ENCODE results near the gene IL2.

IL2 gene

DNA sequence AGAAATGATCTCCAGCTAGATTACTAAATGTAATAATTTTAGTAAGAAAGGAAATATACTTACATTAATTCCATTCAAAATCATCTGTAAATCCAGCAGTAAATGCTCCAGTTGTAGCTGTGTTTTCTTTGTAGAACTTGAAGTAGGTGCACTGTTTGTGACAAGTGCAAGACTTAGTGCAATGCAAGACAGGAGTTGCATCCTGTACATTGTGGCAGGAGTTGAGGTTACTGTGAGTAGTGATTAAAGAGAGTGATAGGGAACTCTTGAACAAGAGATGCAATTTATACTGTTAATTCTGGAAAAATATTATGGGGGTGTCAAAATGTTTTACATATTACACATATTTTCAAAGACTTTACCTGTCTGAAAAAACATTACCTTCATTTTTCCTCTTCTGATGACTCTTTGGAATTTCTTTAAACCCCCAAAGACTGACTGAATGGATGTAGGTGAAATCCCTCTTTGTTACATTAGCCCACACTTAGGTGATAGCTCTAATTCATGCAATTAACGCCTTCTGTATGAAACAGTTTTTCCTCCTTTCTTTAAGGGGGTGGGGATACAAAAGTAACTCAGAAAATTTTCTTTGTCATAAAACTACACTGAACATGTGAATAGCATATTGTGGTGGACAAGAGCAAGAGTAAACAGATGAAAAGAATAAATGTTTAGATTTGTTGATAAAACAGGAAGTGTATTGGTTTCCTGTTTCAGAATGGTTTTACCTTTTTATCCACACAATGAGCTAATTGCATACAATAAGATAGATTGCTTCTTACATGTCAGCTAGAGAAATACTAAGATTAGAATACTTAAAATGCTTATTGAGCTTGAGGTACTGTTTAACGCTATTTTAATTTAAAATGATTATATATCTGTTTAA lies at the start of gene IL2:
Gene IL2, minus strand, starts transcription at position 495 of the 886 bp plus-strand sequence. Its CDS starts 285 bp downstream, at position 210.
- no peak for DNase-seq

- DNase-seq, result no peak
Observed at GRCh38 chr4:122503214-122503613, 46.7 kb upstream of the IL2 start.

DNA sequence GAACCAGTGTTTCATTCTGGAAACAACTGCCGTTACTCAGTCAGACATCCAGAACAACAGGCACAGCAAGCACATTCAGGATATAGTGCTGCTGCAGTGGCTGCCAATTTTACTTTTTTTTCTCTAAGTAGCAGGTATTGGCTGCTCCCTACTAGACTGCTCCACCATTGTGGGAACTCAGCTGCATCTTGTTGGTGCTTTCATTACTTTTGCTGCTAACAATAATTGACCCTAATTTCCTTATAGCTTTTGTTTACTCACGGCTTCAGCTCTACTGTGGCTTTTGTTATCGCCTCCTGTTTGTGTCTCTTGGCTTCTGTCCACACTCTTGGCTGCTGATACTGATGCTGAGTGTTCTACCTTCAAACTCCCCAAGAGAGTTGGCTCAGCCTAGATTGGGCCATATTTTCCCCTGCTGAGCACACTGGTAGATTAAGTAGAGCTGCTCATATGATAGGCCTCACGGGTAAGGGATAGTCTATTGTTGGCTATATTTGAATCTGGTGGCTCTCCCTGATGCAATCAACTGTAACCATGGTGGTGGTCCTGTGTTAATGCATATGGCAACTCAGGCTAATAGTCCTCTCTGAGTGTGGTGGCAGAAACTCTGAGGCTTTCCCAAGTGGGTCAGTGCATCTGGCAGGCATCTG lies 44.5 kb upstream of the IL2 start:
- no peak for DNase-seq

DNA sequence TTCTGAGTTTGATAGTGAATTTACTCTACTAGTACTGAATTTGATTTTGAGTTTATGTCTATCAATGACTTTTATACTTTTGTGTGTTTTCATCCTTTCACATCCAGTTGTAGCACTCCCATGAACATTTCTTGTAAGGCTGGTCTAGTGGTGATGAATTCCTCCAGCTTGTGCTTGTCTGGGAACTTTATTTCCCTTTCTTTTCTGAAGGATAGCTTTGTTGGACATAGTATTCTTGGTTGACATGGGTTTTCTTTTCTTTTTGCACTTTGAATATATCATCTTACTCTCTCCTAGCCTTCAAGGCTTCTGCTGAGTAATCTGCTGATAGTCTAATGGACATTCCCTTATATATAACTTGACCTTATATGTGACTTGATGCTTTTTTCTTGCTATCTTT lies 32.5 kb upstream of the IL2 start:
- no peak for DNase-seq

DNA sequence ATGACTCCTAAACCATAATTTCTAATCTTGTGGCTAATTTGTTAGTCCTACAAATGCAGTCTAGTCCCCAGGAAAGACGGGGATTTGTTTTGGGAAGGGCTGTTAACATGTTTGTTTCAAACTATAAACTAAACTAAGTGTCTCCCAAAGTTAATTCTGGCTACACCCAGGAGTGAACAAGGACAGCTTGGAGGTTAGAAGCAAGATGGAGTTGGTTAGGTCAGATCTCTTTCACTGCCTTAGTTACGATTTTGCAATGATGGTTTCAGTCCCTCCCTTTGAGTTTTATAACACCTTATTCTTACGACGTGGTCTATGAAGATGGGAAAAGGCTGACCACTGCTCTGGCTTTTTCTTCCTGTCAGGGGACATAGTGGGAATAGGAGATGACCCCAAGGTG lies 27.0 kb upstream of the IL2 start:
- no peak for DNase-seq

DNA sequence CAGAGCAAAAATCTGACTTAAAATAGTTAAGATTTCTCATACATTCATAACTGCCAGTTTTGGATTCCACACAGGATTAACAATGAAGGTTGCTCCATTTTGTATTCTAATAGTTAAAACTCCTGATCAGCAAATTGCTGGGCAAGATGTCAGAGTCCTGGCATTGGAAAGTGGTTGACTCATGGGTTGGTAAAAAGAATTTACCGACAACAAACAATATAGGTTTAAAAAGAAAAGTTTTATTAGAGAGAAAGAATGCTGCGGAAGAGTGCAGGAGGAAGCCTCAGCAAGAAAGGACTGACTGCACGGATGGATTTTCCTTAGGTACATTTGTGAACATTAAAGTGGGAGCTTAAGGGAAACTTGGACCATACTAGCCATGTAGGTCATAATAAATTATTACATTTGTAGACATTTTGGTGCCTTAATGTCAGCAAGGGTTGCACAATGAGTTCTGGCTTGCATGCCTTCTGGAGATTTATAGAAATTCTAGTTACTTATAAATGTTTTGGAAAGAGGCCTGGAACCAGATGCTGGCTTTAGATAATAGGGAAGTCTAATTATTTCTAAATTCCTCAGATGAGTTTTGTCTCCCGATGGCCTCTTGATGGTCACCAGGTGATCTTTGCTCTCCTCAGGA lies 25.4 kb upstream of the IL2 start:
- DNase-seq, result no peak

- DNase-seq, result no peak
Observed at GRCh38 chr4:122480655-122481487, 24.3 kb upstream of the IL2 start.

DNA sequence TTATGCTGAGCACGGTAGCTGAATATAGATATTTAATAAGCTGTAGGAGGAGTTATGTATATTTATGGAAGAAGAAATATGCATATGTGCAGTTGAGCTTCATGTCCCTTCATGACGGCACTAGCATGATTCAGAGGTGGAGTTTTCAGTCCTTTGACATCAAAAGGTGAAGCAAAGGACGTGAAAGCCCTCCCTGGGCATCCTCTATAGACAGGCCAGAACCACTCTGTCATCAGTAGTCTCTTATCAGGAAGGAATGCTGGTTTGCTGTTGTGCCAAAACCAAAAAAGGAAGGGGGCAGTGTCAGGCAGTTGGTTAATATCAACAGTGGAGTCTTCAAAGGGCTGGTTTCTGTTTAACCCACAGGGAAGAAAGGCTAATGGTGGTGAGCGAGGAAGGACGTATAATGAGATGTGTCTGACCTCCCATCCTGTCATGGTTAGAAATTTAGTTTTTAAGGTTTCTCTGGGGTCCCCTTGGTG lies 23.5 kb upstream of the IL2 start:
- DNase-seq, result no peak

DNA sequence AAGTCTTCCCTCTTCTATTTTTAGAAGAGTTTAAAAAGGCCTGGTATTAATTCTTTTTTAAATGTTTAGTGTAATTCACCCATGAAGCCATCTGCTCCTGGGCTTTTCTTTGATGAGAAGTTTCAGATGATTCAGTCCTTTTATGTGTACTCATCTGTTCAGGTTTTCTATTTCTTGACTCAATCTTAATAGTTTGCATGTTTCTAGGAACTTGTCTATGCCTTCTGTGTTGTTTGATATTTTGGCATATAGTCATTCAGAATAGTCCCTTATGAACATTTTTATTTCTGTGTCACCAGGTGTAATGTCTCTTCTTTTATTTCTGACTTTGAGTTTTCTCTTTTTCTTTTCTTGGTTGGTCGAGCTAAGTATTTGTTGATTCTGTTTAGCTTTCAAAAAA lies 20.2 kb upstream of the IL2 start:
- no peak for DNase-seq

DNA sequence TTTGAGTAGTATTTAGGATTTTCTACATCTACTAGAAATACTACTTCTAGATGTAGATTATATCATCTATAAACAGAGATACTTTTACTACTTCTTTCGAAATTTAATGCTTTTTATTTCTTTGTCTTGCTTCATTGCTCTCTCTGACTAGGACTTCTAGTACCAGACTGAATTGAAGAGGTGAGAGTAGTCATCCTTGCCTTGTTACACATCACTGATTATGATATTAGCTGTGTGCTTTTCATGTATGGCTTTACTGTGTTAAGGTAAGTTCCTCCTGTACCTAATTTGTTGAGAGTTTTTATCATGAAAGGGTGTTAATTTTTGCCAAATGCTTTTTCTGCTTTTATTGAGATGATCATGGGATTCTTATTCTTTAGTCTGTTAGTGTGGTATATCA lies 19.6 kb upstream of the IL2 start:
- no peak for DNase-seq

DNA sequence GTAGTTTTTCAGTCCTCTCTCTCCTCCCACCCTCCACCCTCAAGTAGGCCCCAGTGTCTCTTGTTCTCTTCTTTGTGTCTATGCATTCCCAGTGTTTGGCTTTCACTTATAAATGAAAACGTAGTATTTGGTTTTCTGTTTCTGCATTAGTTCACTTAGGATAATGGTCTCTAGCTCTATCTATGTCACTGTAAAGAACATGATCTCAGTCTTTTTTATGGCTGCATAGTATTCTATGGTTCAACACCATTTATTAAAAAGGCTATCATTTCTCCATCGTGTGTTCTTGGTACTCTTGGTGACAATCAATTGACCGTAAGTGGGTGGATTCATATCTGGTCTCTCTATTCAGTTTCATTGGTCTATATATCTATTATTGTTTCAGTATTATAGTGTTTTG lies 18.7 kb upstream of the IL2 start:
- no peak for DNase-seq

DNA sequence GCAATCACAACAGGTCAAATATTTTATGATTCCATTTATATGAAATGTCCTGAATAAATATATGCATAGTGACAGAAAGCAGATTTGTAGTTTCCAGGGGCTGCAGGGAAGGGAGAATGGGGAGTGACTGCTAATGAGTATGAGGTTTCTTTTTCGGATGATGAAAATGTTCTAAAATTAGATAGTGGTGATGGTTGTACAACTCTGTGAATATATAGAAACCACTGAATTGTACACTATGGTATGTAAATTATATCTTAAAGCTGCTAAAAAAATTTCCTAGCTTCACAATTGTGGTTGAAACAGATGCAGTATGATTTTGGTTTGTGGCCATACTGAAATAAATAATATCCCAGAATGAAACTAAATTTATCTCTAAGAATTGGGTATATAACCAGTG lies 12.9 kb upstream of the IL2 start:
- DNase-seq, result no peak

DNA sequence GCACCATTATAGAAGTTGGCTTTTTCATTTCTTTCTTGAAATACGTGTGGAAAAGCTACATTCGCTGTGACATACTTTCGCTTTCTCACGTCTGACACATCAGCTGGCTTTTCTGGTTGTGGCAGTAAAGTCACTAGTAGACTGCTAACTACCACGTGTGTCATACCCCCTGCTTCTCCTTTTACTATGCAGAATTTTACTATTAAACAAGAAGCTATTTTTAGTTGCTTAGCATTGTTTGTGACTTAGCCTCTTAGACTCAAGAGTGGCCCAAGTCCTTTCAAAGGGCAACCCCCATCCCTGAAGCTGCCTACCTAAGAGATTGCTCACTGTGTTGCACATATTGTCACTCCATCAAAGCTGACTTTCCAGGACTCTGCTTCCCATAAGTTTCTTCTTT lies 2.1 kb upstream of the IL2 start:
- DNase-seq, result no peak

- DNase-seq, result no peak
Observed at GRCh38 chr4:122453384-122453995, 3.0 kb downstream of the IL2 start.

- DNase-seq, result peak in 1 of 2 experiments; percentile 35
Observed at GRCh38 chr4:122450847-122451246, 5.7 kb downstream of the IL2 start.

GRCh38 chr4:122434285-122434684 lies 22.2 kb downstream of the IL2 start:
- no peak for DNase-seq

DNA sequence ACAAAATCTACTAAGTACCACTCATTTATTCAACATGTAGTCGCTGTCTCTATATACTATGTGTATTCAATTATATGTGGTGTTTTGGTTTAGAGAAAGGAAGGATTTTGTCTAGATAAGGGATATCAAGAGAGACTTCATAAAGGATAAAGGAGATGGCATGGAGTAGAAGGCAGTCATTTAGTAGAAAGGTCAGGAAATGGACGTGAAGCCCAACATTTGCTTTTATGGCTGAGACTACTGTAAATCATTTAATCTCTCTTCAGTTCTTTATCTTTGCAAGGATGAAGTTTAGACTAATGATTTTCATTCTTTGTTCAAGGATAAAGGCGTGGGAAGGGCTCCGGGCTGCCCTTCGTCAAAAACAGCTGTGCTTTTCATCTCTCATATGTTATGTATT lies 25.2 kb downstream of the IL2 start:
- no peak for DNase-seq

DNA sequence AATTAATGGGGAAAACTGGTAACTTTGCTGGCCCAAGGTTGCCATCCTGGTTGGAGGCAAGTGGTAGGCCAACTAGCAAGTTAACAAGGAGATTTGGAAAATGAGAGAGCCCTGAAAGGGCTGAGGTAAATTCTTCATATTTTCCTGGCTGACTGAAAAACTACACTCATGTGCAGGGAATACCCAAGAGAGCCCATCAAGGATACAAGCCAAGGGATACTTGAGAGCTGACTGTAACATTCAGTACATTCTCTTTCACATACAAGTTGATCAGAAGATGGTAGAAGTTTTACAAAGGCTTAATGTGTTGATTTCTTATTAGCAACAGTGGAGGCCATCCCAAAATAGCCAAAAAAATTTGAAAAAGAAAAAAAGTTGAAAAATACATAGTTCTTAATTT lies 33.3 kb downstream of the IL2 start:
- no peak for DNase-seq

GRCh38 chr4:122412547-122412946 lies 44.0 kb downstream of the IL2 start:
- DNase-seq, result no peak

DNA sequence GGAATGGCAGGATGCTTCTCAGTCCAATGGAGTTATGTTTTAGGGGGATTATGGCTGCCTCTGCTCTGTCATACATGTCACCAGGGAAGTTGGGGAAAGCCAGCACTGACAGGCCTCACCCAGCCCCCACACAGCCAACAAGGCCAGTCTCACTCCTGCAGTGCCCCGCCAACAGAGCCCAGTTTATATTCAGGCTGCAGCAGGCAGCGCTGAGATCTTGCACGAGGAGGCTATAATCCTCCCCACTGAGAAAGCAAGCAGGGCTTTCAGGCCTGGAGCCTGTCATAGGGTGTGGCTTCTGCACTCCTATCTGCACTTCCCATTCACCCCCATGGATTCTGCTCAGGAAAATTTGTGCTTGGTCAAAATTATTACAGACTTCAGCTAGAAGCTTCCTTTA lies 52.7 kb downstream of the IL2 start:
- no peak for DNase-seq
